HG03342 (cell line): Measurements from ENCODE around the gene BBC3.
A peak's percentile ranks its signal among the peaks of the same experiment; 100 is the strongest.
"Not testable (repeated sequence)": the region's sequence is repeated elsewhere in the genome, so short reads cannot be mapped to it uniquely, and the experiment has no call there.

ENCODE experiments used
- ATAC-seq: cut with Tn5 transposase; IDR thresholded peaks from one replicate; pipeline ENCODE4 v1.9.1; 2021; ENCODE audit warnings: mild to moderate bottlenecking, moderate library complexity; ENCODE audit not compliant: unreplicated experiment

The BBC3 gene, protein sequence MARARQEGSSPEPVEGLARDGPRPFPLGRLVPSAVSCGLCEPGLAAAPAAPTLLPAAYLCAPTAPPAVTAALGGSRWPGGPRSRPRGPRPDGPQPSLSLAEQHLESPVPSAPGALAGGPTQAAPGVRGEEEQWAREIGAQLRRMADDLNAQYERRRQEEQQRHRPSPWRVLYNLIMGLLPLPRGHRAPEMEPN

DNA sequence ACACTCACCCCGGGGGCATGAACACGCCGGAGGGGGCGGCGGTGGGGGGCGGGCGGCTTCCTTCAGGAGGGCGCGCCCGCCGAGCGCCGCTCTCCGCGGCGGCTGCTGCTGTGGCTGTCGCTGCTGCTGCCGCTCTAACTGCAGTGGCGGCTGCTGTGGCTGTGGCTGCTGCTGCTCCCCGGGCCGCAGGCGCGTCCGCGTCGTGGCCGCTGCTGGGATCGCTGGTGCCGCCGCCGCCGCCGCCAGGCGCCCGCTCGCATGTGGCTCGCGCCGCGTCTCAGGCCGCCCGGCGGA lies at the start of gene BBC3:
TSS of gene BBC3 (minus strand) at position 279 of the 294 bp plus-strand sequence. CDS start 2,768 bp downstream, outside the sequence.
- no peak for ATAC-seq

DNA sequence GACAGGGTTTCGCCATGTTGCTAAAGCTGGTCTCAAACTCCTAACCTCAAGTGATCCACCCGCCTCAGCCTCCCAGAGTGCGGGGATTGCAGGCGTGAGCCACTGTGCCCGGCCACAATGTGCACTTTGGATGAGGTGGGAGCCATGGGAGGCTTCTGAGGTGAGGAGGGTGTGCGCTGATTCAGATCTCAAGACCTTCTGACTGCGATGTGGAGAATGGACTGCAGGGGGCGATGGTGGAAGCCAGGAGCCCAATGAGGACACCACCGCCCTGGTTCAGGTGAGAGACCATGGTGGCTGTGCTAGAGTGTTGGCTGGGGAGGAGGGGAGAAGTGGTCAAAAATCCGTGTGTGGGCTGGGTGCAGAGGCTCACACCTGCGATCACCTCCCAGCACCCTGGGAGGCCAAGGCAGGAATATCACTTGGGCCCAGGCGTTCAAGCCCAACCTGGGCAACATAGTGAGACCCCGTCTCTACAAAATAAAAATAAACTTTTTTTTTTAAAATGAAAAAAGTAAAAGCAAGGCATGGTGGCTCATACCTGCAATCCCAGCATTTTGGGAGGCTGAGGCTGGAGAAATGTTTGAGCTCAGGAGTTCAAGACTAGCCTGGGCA lies 49.3 kb upstream of the BBC3 start:
- no peak for ATAC-seq

DNA sequence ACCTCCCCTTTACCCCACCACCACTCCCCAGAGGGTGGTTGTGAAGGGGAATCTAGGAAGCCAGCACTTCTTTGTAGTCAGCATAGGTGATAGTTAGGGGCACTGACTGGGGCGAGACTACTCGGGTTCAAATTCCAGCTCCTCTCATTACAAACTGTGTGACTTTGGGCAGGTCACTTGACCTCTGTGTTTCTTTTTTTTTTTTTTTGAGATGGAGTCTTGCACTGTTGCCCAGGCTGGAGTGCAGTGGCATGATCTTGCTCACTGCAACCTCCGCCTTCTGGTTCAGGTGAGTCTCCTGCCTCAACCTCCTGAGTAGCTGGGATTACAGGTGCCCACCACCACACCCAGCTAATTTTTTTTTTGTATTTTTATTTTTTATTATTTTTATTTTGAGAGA lies 45.5 kb upstream of the BBC3 start:
- not testable (repeated sequence) for ATAC-seq

DNA sequence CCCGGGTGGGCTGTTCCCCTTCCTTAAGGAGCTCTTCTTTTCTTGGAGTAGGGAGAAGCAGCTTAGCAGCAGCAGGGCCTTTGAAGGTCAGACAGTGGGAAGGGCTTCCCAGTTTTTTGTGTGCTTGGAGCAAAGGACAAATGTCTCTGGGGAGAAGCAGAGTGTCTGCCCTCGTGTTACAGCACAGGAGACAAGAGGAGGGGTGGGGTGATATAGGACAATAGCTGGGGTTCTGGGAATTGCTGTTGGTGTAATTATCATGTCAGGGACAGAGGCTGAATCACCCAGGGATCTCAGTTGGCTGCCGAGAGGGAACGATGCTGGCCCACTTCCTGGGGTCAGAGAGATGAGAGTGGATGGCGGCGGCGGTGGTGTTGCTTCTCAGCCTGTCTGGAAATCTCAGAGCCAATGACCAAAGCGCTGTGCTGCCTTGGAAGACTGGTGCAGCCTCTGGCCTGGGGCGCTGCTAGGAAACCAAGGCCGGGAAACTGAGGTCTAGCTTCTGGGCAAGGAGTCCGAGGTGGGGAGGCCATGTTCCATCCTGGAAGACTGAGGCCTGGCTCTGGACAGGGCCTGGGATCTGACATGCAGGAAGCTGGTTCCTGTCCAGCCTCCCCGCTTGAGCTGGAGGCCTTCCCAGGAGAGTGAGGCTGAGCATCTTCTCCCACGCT lies 44.9 kb upstream of the BBC3 start:
- no peak for ATAC-seq

DNA sequence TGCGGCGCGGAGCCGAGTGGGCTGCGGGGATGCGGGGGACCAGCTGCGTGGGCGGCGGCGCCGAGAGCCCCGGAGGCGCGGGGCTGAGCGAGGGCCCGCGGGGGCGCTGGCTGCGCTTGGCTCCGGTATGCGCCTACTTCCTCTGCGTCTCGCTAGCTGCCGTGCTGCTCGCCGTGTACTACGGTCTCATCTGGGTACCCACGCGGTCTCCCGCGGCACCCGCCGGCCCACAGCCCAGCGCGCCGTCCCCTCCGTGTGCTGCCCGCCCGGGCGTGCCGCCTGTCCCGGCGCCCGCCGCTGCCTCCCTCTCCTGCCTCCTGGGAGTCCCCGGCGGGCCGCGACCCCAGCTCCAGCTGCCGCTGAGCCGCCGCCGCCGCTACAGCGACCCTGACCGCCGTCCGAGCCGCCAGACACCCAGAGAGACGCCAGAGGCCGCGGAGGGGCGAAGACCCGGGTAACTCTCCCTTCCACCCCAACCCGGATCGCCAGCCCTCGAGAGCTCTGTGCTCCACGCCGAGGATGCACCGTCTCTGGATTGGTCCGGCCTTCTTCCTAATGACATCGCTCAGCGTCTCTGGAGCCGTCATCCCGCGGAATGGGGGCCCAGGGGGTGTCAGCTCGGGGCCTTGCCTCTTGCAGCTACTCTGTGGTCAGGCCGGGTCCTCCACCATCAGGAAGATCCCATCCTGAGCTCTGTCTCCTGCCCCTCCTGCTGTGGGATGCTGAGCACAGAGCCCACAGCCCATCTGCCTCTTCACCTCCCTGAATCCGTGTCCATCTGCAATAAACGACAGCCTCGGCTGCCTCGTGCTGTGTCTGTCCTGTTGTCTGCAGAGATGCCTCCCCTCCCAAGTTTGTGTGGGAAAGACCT lies 44.1 kb upstream of the BBC3 start:
- ATAC-seq, result peak; percentile 15

DNA sequence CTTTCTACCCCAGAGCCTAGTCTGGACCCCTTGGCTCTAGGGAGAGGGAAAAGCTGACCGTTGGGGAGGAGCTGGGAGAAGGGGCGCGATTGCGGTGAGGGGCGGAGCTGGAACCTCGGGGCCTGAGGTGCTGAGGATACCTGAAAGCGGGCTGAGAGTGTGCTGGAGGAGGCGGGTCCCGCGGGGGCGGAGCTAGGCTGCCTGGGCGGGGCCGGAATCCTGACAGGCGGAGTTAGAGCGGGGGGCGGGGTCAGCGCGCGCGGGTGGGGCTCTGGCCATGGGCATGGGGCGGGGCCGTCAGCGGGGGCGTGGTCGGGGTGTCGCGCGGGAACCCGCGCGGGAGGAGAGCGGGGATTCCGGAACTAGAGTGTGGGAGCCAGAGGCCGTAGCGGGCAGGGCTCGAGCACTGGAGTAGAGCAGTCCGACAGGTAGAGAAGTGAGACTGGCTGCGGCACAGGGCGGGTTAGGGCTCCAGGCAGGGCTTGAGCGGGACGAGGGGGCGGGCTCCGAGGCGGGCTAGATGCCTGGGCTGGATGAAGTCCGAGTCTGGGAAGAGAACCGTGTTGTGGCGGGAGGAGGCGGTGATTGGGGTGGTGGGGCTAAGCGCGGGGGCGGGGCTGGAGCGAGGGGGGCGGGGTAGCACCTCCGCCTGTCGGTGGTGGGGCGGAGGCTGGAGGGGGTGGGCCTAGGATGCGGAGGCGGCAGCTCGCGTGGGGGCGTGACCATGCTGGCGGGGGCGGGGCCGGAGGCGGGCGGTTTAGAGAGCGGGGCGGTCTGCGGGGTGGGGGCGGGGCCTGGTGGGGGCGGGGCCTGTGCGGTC lies 43.3 kb upstream of the BBC3 start, which contains the start of gene INAFM1:
TSS of gene INAFM1 (plus strand) at position 815 of the 820 bp plus-strand sequence. CDS start 35 bp downstream, outside the sequence.
- ATAC-seq, result peak; percentile 37

DNA sequence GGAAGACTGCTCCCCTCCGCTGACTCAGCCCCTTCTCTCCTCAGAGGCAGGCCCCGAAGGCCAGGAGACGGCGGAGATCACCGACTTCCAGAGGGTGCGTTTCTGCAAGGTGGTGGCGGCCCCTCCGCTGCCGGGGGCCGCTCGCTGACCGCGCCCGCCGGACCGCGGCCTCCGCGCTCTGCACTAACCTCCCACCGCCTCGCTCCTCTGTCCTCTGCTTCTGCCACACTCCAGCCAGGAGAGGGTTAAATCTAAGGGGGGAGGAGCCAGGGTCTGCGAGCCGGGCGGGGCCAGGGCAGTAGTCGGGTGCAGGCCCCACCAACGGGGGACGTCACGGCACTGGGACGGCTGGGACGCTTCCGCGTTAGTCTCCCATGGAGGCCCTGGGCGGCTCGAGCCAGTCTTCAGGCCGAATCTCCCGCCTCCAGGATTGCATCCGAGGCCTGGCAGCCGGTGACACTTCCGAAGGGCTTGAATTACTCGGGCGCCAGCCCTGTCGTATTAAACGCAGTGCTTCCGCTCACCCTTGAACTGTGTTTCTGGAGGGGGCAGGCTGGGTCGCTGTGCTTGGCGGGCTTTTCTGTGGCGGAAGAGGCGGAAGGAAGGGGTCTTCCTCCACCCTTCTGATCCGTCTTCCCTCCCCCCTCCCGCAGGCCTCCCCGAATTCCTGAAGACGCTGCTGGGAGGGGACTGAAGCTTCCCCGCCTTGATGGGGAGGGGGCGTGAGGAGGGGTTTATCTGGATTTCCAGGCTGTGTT lies 42.5 kb upstream of the BBC3 start:
- ATAC-seq, result peak; percentile 61

DNA sequence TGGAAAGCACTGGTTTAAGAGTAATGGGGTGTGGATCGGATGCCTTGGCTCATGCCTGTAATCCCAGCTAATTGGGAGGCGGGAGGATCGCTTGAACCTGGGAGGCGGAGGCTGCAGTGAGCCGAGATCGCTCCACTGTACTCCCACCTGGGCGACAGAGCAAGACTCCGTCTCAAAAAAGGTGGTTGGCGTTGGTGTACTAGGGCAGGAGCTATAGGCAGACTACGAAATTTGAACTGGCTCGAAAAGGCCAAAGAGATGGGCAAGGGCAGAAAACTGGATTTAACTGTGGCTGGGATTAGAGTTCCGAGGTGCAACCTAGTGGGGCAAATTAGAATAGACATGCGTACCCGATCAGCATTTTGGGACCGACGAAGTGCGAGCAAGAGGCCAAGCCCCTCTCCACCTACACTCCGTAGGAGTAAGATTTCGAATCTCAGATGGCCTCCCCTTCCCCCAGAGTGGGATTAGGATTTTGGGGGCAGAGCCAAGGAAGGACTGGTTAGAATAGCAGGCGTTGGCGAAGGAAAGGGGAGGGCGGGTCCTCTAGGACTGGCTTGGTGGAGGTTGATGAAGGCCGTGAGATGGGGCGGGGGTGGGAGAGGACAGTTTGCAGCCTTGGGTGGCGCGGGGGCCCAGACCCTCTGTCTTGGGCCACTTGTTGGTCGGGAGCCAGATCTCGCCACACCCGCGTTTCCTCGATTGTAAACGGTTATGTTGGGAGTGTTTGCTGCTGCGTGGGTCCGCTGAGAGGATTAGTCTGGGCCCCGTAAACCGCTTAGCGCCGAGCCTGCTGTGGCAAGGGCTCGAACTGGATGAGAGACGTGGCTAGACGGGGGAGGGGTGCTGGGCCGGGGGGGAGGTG lies 41.7 kb upstream of the BBC3 start:
- no peak for ATAC-seq

DNA sequence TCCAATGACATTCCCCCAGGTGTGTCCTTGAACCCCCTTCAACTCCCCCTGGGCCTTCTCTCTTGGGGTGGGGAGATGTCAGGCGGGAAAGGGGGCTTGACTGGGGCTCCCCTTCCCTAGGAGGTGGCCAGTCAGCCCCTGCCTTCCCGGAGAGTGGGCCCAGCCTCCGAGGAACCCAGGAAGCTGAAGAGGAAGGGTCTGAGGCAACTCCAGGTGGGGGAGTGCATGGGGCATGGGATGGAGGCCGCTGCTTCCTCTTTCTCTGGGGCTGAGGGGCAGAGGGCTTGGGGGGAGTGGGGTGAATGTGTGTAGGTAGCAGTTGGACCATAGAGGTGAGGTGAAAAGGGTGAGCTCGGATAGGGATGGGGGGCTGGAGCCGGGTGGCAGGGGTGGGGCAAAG lies 41.0 kb upstream of the BBC3 start:
- no peak for ATAC-seq

DNA sequence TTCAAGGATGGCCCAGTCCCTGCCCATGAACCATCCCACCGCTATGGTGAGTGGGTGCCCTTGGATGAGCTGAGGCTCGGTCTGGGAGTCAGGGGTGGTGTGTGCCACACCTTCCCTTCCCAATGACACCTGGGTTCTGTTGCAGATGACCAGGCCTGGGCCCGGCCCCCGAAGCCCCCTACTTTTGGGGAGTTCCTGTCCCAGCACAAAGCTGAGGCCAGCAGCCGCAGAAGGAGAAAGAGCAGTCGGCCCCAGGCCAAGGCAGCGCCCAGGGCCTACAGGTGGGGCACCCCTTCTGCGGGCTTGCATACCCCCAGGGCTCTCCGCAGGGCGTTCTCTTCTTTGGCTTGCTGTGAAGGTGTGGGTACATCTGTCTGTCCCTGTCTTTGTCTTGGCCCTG lies 39.4 kb upstream of the BBC3 start:
- no peak for ATAC-seq

DNA sequence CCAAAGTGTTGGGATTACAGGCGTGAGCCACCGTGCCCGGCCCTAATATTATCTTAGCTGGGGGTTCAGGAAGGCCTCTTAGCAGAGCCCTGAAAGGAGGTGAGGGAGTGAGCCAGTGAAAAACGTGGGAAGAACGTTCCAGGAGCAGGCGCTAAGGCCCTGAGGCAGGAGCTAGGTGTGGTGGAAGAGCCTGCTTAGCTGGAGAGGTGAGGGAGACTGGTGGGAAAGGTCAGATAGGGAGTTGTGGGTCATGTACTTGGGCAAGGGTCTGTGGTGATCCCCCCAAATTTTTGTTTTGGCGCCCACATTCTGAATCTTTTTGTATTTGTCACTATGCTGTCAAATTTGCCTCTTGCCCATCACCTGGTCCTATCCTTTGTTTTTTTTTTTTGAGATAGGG lies 38.6 kb upstream of the BBC3 start:
- ATAC-seq, result no peak

DNA sequence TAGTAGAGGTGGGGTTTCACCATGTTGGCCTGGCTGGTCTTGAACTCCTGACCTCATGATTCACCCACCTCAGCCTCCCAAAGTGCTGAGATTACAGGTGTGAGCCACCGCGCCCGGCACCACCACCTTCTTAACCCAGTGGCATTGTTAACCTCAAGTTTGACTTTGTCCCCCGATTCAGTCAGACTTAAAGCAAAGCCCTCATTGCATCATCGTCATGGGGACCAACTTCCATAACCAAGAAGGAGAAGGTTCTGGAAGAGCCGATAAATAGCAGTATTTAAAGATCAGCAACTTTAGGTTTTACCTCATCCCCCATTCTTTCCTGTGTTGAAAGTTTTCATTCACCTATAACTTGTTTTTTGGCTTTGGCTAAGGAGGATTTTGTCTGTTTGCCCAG lies 37.0 kb upstream of the BBC3 start:
- ATAC-seq, result no peak

DNA sequence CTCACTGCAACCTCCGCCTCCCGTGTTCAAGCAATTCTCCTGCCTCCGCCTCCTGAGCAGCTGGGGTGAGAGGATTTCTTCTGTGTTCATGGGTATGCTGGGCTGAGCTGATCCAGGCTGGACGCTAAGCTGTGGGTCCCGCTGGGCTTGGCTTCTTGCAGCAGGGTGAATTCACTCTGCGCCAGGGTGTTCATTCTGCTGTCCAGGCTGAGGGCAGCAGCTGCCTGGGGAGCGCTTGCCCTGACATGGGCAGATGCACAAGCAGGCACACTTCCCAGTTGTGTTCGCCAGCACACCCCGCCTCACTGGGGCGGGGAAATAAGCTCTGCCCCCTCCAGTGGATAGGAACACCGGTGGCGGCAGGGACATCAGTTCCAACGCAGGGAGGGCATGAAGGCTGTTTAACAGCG lies 36.4 kb upstream of the BBC3 start:
- no peak for ATAC-seq

DNA sequence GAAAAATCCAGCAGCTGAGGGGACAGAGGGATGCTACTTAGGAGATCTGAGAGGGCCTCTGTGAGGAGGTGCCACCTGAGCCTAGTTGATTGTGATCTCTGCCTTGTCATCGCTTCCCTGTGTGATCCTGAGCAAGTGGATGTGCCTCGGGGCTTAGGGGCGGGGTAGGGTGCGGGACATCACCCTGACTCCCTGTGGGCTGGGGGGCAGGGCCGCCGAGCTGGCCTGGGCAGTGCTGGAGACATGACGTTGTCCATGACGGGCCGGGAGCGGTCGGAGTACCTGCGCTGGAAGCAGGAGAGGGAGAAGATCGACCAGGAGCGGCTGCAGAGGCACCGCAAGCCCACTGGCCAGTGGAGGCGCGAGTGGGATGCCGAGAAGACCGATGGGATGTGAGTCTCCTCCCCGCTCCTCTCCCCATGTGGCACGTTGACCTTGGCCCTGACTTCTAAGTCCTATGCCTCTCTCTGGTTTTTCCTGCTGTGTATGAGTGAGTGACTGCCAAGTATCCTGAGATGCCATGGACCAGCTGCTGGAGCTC lies 35.5 kb upstream of the BBC3 start:
- ATAC-seq, result no peak

DNA sequence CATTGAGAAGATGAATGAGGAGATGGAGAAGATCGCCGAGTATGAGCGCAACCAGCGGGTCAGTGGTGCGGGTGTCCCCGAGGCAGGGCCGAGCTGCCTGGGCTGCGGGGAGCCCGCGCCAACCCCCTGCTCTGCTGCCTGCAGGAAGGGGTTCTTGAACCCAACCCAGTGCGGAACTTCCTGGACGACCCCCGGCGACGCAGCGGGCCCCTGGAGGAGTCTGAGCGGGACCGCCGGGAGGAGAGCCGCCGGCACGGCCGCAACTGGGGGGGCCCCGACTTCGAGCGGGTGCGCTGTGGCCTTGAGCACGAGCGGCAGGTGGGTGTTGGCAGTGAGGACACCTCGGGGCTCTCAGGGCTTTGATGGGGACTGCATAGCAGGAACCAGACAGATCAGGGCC lies 33.6 kb upstream of the BBC3 start:
- ATAC-seq, result no peak

DNA sequence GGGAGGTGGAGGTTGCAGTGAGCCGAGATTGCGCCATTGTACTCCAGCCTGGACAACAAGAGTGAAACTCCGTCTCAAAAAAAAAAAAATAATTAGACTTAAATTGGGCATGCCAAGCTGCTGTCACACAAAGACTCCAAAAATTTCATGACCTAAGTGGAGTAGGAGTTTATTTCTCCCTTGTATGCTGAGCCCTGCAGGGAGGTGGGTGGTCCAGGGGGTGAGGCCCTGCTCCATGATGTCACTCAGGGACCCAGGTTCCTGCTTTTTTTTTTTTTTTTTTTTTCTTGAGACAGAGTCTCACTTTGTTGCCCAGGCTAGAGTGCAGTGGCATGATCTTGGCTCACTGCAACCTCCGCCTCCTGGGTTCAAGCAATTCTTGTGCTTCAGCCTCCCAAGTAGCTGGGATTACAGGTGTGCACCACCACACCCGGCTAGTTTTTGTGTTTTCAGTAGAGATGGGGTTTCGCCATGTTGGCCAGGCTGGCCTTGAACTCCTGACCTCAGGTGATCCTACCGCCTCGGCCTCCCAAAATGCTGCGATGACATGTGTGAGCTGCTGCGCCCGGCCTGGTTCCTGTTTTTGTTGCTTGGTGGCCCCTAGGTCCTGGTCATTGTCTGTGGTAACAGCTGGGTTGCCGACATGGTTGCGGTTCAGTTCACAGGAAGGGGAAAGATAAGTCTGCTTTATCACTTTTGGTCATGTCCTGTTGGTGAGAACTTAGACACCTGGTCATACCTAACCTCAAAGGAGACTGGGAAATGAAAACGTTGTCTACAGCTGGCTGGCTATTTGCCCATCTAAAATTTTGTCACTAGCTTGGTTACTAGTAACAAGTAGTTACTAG lies 31.2 kb upstream of the BBC3 start:
- ATAC-seq, result peak; percentile 56

DNA sequence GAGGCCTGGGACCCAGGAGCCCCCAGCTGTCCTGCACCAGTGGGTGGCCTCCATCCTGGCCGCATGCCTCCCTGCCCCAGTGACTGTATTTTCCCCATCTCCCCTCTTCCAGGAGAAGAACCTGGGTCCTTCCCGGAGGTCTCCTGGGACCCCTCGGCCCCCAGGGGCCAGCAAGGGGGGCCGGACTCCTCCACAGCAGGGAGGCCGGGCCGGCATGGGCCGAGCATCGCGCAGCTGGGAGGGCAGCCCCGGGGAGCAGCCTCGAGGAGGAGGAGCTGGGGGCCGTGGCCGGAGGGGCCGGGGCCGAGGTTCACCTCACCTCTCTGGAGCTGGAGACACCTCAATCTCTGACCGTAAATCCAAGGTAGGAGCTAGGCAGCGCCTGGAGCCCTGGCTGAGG lies 29.5 kb upstream of the BBC3 start:
- no peak for ATAC-seq
